RPMI8226 (cell line): ENCODE data around the gene PLEKHM1.
A peak's percentile ranks its signal among the peaks of the same experiment; 100 is the strongest.

Experiments used
- DNase-seq: peaks from one replicate; pipeline ENCODE4 v3.0.0-alpha.2; 2015

Gene PLEKHM1

GRCh38 chr17:45425125-45425983, 65.2 kb downstream of the PLEKHM1 start:
- peak; percentile 77 for DNase-seq

- DNase-seq, result no peak
Measured at GRCh38 chr17:45424769-45425124, 65.8 kb downstream of the PLEKHM1 start.

- DNase-seq, result no peak
Measured at GRCh38 chr17:45423975-45424335, 66.6 kb downstream of the PLEKHM1 start.

GRCh38 chr17:45423304-45423974, 67.1 kb downstream of the PLEKHM1 start:
- DNase-seq, result no peak

- DNase-seq, result no peak
Measured at GRCh38 chr17:45414990-45415881, 75.3 kb downstream of the PLEKHM1 start.

- peak; percentile 18 for DNase-seq
Measured at GRCh38 chr17:45413498-45413923, 77.0 kb downstream of the PLEKHM1 start.

- no peak for DNase-seq
Measured at GRCh38 chr17:45411348-45412105, 79.0 kb downstream of the PLEKHM1 start.

GRCh38 chr17:45410144-45411091, 80.1 kb downstream of the PLEKHM1 start:
- DNase-seq, result peak; percentile 36

- peak; percentile 37 for DNase-seq
Measured at GRCh38 chr17:45409659-45410076, 80.9 kb downstream of the PLEKHM1 start.

- no peak for DNase-seq
Measured at GRCh38 chr17:45408611-45409421, 81.7 kb downstream of the PLEKHM1 start.

- no peak for DNase-seq
Measured at GRCh38 chr17:45406107-45406506, 84.4 kb downstream of the PLEKHM1 start.

GRCh38 chr17:45405250-45406086, 85.1 kb downstream of the PLEKHM1 start:
- no peak for DNase-seq

- no peak for DNase-seq
Measured at GRCh38 chr17:45404870-45405249, 85.7 kb downstream of the PLEKHM1 start.

GRCh38 chr17:45403906-45404490, 86.5 kb downstream of the PLEKHM1 start:
- DNase-seq, result no peak

- no peak for DNase-seq
Measured at GRCh38 chr17:45402916-45403315, 87.6 kb downstream of the PLEKHM1 start.

- no peak for DNase-seq
Measured at GRCh38 chr17:45398800-45399199, 91.7 kb downstream of the PLEKHM1 start.

- no peak for DNase-seq
Measured at GRCh38 chr17:45397796-45398195, 92.7 kb downstream of the PLEKHM1 start.

GRCh38 chr17:45396496-45397205, 93.9 kb downstream of the PLEKHM1 start:
- DNase-seq, result no peak
